C4-2B (cell line): Measurements from ENCODE around the gene MARCHF2.

Source experiments
- ZFX ChIP-seq: fragments of 450-650 bp; IDR thresholded peaks from 2 replicates; pipeline ENCODE4 v1.6.1; 2017
- TF ChIP-seq, protein P1 (sequence below): fragments of 450-650 bp; conservative IDR thresholded peaks from 2 replicates; pipeline ENCODE4 v1.5.1; 2017; ENCODE audit warnings: mild to moderate bottlenecking

DNA sequence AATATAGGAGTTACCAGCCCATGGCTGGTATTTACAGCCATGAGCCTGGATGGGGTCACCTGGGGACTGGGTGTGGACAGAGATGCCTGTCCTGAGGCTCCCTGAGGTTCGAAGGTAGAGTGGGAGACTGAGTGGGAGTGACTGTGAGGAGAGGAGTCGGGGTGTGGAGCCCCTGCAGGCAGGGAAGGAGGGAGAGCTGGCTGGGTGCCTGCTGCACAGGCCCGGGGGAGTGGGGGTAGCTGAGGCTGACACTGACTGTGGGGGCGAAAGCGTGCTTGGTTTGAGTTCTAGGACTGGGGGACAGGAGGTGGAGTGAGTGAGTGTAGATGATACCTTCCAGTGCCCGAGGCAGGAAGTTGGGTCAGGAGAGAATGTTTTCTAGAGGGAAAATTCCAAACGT lies 15.8 kb upstream of the MARCHF2 start:
- TF ChIP-seq, protein P1, sequence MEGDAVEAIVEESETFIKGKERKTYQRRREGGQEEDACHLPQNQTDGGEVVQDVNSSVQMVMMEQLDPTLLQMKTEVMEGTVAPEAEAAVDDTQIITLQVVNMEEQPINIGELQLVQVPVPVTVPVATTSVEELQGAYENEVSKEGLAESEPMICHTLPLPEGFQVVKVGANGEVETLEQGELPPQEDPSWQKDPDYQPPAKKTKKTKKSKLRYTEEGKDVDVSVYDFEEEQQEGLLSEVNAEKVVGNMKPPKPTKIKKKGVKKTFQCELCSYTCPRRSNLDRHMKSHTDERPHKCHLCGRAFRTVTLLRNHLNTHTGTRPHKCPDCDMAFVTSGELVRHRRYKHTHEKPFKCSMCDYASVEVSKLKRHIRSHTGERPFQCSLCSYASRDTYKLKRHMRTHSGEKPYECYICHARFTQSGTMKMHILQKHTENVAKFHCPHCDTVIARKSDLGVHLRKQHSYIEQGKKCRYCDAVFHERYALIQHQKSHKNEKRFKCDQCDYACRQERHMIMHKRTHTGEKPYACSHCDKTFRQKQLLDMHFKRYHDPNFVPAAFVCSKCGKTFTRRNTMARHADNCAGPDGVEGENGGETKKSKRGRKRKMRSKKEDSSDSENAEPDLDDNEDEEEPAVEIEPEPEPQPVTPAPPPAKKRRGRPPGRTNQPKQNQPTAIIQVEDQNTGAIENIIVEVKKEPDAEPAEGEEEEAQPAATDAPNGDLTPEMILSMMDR: no peak
- TF ChIP-seq ZFX: no peak
